ENCODE results near the gene TMEM235.
"Not testable (repeated sequence)": the region's sequence is repeated elsewhere in the genome, so short reads cannot be mapped to it uniquely, and the experiment has no call there.

Gene TMEM235

GRCh38 chr17:78252701-78253635 is 21.5 kb downstream of the TMEM235 start:
- POLR2A ChIA-PET, result interaction anchor here (1.2 to 1.8 kb wide), 3 partner anchors 11 to 66 kb away, joined by 3 to 10 read pairs (median 4); partner anchors contain the start of genes AFMID and TK1
- no peak for DNase-seq (ENCODE audit: extremely low spot score)
- TF ChIP-seq FOXA1 (IDR thresholded peaks at IDR 0.05), result no peak
- no peak for TF ChIP-seq FOXK2 (IDR thresholded peaks at IDR 0.05)
- TF ChIP-seq ZNF384 (IDR thresholded peaks at IDR 0.05), result no peak
- TF ChIP-seq BHLHE40 (IDR thresholded peaks at IDR 0.05; ENCODE audit: borderline replicate concordance), result no peak
- no peak for TF ChIP-seq ELF4 (IDR thresholded peaks at IDR 0.05)
- no peak for TF ChIP-seq FOXM1 (IDR thresholded peaks at IDR 0.05; ENCODE audit: borderline replicate concordance)
- TF ChIP-seq SP1 (IDR thresholded peaks at IDR 0.05), result no peak
- no peak for TF ChIP-seq TARDBP (IDR thresholded peaks at IDR 0.05)
- no peak for TF ChIP-seq NFRKB (IDR thresholded peaks at IDR 0.05)
- no peak for TF ChIP-seq CTBP1 (IDR thresholded peaks at IDR 0.05; ENCODE audit: borderline replicate concordance)
- no peak for TF ChIP-seq SUZ12 (IDR thresholded peaks at IDR 0.05)
- no peak for TF ChIP-seq PKNOX1 (IDR thresholded peaks at IDR 0.05)
- no peak for TF ChIP-seq L3MBTL2 (conservative IDR thresholded peaks at IDR 0.05)
- no peak for TF ChIP-seq ARNT (IDR thresholded peaks at IDR 0.05)
- CTCF ChIA-PET, result interaction anchor here (0.6 kb wide), 1 partner anchor 56 kb away, joined by 3 read pairs; no protein-coding TSS in a partner anchor

- ChIA-PET CTCF (interaction anchor here (0.6 kb wide), 1 partner anchor 57 kb away, joined by 3 read pairs; no protein-coding TSS in a partner anchor), POLR2A (interaction anchor here (1.2 to 1.8 kb wide), 2 partner anchors 15 to 67 kb away, joined by 3 to 10 read pairs; partner anchors contain the start of genes AFMID and TK1)
- not testable (repeated sequence) for DNase-seq (ENCODE audit: extremely low spot score)
Measured at GRCh38 chr17:78253636-78253945, 22.2 kb downstream of the TMEM235 start.

GRCh38 chr17:78253946-78254672 is 22.7 kb downstream of the TMEM235 start:
- peak; percentile 95 for DNase-seq (ENCODE audit: extremely low spot score)
- TF ChIP-seq ZNF384 (IDR thresholded peaks at IDR 0.05) (no peak), FOXM1 (IDR thresholded peaks at IDR 0.05; ENCODE audit: borderline replicate concordance) (no peak), L3MBTL2 (conservative IDR thresholded peaks at IDR 0.05) (peak; percentile 78), NFRKB (IDR thresholded peaks at IDR 0.05) (no peak), ELF4 (IDR thresholded peaks at IDR 0.05) (peak; percentile 43), CTBP1 (IDR thresholded peaks at IDR 0.05; ENCODE audit: borderline replicate concordance) (no peak)
- ChIA-PET CTCF (interaction anchor here (0.6 to 0.7 kb wide), 2 partner anchors 57 to 78 kb away, joined by 3 read pairs; no protein-coding TSS in a partner anchor), POLR2A (interaction anchor here (0.6 to 1.8 kb wide), 24 partner anchors 8 to 165 kb away, joined by 3 to 10 read pairs (median 4); partner anchors contain the start of genes AFMID and TK1)

GRCh38 chr17:78255029-78255656 is 23.7 kb downstream of the TMEM235 start:
- no peak for DNase-seq (ENCODE audit: extremely low spot score)
- TF ChIP-seq SP1 (IDR thresholded peaks at IDR 0.05), result no peak
- no peak for TF ChIP-seq LEF1 (IDR thresholded peaks at IDR 0.05; ENCODE audit: borderline replicate concordance)
- TF ChIP-seq CTBP1 (IDR thresholded peaks at IDR 0.05; ENCODE audit: borderline replicate concordance), result no peak
- TF ChIP-seq FOXM1 (IDR thresholded peaks at IDR 0.05; ENCODE audit: borderline replicate concordance), result no peak
- no peak for TF ChIP-seq PKNOX1 (IDR thresholded peaks at IDR 0.05)
- no peak for TF ChIP-seq ARNT (IDR thresholded peaks at IDR 0.05)
- no peak for TF ChIP-seq ELF4 (IDR thresholded peaks at IDR 0.05)
- TF ChIP-seq FOXK2 (IDR thresholded peaks at IDR 0.05), result no peak
- TF ChIP-seq HDGF (IDR thresholded peaks at IDR 0.05; ENCODE audit: borderline replicate concordance), result no peak
- TF ChIP-seq BHLHE40 (IDR thresholded peaks at IDR 0.05; ENCODE audit: borderline replicate concordance), result no peak
- no peak for TF ChIP-seq SUZ12 (IDR thresholded peaks at IDR 0.05)
- TF ChIP-seq ZNF384 (IDR thresholded peaks at IDR 0.05), result no peak
- TF ChIP-seq TARDBP (IDR thresholded peaks at IDR 0.05), result no peak
- TF ChIP-seq NFRKB (IDR thresholded peaks at IDR 0.05), result no peak
- no peak for TF ChIP-seq FOXA1 (IDR thresholded peaks at IDR 0.05)
- TF ChIP-seq L3MBTL2 (conservative IDR thresholded peaks at IDR 0.05), result no peak
- POLR2A ChIA-PET, result interaction anchor here (0.8 to 1.7 kb wide), 9 partner anchors 7 to 60 kb away, joined by 3 to 5 read pairs (median 4); no protein-coding TSS in a partner anchor
- CTCF ChIA-PET, result interaction anchor here (0.6 kb wide), 1 partner anchor 37 kb away, joined by 3 read pairs; no protein-coding TSS in a partner anchor

- ChIA-PET CTCF (no interaction called here), POLR2A (interaction anchor here (1.7 kb wide), 1 partner anchor 30 kb away, joined by 5 read pairs; no protein-coding TSS in a partner anchor)
- TF ChIP-seq FOXK2 (IDR thresholded peaks at IDR 0.05) (no peak), LEF1 (IDR thresholded peaks at IDR 0.05; ENCODE audit: borderline replicate concordance) (no peak), NFRKB (IDR thresholded peaks at IDR 0.05) (no peak), ARNT (IDR thresholded peaks at IDR 0.05) (no peak), PKNOX1 (IDR thresholded peaks at IDR 0.05) (no peak), HDGF (IDR thresholded peaks at IDR 0.05; ENCODE audit: borderline replicate concordance) (no peak), FOXM1 (IDR thresholded peaks at IDR 0.05; ENCODE audit: borderline replicate concordance) (no peak), CTBP1 (IDR thresholded peaks at IDR 0.05; ENCODE audit: borderline replicate concordance) (no peak), ZNF384 (IDR thresholded peaks at IDR 0.05) (no peak), TARDBP (IDR thresholded peaks at IDR 0.05) (no peak), SUZ12 (IDR thresholded peaks at IDR 0.05) (no peak), ELF4 (IDR thresholded peaks at IDR 0.05) (no peak), L3MBTL2 (conservative IDR thresholded peaks at IDR 0.05) (no peak), FOXA1 (IDR thresholded peaks at IDR 0.05) (no peak), BHLHE40 (IDR thresholded peaks at IDR 0.05; ENCODE audit: borderline replicate concordance) (no peak), SP1 (IDR thresholded peaks at IDR 0.05) (no peak)
- DNase-seq (ENCODE audit: extremely low spot score), result no peak
Measured at GRCh38 chr17:78255953-78256706, 24.7 kb downstream of the TMEM235 start.
